ENCODE measurements around the gene SNRPA.

DNA sequence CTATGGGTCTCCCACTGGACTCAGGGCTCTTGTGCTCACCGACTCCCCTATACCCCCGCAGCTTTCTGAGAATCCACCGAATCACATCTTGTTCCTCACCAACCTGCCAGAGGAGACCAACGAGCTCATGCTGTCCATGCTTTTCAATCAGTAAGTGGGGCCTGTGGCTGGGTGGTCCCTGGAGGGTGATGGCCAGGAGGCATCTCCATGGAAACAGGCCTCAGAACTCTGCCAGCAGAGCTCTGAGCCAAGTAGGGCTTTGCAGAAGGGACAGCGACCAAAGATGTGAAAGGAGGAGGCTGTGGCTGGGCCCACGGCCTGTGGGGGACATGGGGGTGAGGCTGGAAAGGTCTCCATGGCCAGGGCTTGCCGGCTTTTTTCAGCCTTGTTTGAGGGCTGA, 12.5 kb downstream of the SNRPA start:
- TF ChIP-seq, protein P1, sequence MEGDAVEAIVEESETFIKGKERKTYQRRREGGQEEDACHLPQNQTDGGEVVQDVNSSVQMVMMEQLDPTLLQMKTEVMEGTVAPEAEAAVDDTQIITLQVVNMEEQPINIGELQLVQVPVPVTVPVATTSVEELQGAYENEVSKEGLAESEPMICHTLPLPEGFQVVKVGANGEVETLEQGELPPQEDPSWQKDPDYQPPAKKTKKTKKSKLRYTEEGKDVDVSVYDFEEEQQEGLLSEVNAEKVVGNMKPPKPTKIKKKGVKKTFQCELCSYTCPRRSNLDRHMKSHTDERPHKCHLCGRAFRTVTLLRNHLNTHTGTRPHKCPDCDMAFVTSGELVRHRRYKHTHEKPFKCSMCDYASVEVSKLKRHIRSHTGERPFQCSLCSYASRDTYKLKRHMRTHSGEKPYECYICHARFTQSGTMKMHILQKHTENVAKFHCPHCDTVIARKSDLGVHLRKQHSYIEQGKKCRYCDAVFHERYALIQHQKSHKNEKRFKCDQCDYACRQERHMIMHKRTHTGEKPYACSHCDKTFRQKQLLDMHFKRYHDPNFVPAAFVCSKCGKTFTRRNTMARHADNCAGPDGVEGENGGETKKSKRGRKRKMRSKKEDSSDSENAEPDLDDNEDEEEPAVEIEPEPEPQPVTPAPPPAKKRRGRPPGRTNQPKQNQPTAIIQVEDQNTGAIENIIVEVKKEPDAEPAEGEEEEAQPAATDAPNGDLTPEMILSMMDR (IDR thresholded peaks at IDR 0.05), result no peak
- TF ChIP-seq POLR2A (IDR thresholded peaks at IDR 0.05), result no peak
- TF ChIP-seq POLR2AphosphoS5 (IDR thresholded peaks at IDR 0.05; ENCODE audit: insufficient read depth in 1 of 2, low read depth in 1 of 2), result no peak
